NOMO-1 (cell line): ENCODE data around the gene PTBP3.
"Not testable (repeated sequence)": the region's sequence is repeated elsewhere in the genome, so short reads cannot be mapped to it uniquely, and the experiment has no call there.

Source experiments
- DNase-seq, 2 experiments: peaks; one replicate each; lab custom pipeline; 2025; ENCODE audit not compliant: unreplicated experiment in 2 of 2; lab: John Stamatoyannopoulos, UW

PTBP3 gene

DNA sequence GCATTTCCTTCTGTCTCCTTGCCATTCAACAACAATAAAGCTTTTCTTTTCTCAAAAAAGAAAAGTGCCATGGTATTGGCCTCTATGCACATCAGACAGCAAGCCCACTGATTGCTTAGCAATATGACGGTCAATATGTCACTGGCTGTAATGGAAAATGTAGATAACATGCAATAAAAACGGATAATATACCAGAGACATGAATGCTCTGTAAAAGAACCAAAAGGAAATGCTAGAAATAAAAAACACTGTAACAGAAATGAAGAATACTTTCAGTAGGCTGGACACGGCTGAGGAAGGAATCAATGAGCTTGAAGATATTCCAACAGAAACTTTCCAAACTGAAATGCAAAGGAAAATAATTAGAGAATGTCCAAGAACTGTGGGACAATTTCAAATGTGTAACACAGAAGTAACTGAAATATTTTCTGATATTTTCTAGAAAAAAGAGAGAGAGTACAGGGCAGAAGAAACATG, 10.0 kb downstream of the PTBP3 start:
- no peak for DNase-seq

DNA sequence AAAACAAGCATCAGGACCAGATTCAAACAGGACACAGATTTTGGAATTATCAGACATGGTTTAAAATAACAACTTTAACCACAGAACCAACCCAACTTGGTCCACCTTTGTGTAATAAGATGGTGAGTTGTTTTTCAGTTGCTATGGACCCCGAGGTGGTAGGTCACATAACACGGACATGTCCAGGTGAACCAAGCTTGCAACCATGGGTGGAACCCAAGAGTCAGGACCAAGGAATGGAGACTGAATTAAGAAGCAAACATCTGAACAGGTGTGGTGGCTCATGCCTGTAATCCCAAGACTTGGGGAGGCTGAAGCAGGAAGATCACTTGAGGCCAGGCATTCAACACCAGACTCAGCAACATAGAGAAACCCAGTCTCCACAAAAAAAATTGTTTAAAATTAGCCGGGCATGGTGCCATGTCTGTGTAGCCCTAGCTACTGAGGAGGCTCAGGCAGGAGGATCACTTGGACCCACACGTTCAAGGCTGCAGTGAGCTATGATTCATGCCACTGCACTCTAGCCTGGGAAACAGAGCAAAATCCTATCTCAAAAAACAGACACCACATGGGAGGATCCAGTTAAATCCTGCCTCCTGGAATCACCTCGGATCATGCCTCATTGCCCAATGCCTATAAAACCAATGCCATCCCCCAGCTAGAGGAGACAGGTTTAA, 10.6 kb downstream of the PTBP3 start:
- no peak for DNase-seq

DNA sequence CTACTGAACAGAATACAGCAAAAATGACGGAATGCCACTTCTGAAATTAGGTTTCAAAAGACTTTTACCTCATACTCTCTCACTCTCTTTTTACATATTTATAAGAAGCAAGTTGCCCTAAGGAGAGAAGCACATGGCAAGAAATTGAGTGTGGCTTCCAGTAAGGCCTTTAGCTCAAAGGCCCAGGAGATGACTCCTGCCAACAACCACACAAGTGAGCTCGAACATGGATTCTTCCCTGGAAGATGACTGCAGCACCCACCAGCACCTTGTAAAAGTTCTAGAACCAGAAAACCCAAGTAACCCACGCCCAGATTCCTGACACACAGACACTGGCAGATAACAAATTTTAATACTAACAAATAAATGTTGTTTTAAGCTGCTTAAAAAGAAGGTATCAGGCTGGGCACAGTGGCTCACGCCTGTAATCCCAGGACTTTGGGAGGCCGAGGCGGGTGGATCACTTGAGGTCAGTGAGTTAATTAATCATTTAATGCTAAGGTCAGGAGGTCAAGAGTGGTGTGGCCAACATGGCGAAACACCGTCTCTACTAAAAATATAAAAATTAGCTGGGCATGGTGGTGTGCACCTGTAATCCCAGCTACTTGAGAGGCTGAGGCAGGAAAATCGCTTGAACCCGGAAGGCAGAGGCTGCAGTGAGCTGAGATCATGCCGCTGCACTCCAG, 17.0 kb downstream of the PTBP3 start:
- no peak for DNase-seq

DNA sequence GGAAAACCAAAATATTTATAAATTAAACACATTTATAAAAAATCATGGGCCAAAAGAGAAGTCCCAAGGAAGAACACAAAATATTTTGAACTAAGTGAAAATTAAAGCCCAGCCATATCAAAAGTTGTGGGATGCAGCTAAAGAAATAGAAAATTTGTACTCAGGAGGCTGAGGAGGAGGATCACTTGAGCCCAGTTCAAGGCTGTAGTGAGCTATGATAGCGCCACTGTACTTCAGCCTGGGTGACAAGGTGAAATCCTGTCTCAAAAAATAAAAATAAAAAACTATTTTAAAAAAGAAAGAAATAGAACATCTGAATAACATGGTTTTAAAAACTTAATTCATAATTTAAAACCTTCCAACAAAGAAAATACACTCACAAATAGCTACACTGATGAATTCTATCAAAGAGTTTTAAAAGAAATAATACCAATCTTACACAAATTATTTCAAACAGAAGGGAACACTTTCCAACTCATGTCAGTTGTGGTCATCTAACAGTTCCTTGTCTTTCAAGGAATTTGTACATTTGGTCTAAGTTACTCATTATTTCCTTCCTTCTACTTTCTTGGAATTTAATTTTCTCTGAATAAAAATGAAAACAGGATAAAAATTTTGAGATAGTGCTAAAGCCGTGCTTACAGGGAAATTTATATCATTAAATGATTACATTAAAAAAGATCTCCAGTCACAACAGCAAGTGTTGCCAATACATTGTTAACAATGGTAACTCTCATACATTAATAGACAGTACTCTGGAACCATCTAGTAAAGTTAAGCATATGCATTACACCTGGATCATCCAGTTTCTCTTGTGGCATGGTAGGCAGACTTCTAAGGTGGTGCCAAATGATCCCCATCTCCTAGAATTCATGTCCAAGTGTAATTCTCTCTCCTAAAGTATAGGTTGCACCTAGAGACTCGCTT, 17.8 kb downstream of the PTBP3 start:
- no peak for DNase-seq

DNA sequence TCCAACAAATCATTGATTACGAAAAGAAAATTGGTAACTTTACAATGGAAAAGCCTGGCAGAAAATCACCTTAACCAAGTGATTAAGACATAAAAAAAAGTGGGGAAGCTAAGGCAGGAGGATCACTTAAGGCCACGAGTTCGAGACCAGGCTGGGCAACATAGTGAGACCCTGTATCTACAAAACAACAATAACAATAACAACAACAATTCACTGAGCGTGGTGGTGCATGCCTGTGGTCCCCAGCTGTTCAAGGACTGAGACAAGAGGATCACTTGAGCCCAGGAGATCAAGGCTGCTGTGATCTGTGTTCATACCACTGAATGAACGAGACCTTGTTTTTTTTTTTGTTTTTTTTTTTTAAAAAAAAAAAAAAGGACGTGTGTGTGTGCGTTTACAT, 21.3 kb downstream of the PTBP3 start:
- DNase-seq, result no peak

DNA sequence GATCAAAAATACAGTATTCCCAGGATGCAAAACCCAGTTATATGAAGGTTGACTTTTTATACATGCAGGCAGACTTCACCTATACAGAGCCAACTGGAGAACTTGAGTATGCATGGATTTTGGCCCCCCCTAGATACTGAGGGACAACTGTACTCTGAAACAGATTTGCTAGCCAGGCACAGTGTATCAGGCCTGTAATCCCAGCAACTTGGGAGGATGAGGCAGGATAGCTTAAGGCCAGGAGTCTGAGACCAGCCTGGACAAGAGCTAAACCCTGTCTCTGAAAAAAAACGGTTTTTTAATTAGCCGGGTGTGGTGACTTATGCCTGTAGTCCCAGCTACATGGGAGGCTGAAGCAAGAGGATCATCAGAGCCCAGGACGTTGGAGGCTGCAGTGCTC, 21.9 kb downstream of the PTBP3 start:
- no peak for DNase-seq

DNA sequence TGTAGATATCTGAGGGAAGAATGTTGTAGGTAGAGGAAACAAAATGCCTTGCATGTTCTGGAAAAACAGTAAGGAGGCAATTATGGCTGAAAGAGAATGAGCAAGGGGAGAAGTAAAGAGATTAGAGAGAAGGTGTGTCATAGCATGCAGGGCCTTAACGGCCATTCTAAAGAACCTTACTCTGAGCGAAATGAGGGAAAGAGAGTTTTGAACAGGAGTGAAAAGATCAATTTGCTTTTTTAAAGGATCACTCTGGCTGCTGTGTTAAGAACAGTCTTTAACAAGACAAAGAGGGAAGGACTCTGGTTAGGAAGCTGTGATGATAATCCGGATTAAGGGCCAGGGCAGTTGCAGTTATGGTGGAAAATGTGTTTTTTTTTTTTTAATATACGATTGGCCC, 22.6 kb downstream of the PTBP3 start:
- DNase-seq, result no peak

DNA sequence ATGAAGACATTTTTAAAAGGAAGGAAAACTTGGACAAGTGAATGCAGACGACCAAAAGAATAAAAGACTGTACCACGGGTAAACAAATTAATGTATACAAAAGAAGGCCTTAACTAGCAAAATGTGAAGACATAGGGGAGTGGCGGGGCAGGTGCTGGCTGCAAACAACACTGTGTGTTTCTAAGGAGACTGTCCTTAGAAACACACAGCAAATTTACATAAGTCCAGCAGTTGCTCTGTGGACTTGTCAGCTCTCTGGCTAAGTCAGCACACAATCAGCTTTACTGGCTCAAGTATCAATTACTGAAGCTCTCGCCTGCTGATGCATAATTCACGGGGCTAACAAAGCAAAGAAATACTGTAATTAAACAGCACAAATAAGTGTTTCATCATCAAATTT, 24.8 kb downstream of the PTBP3 start:
- DNase-seq, result no peak

DNA sequence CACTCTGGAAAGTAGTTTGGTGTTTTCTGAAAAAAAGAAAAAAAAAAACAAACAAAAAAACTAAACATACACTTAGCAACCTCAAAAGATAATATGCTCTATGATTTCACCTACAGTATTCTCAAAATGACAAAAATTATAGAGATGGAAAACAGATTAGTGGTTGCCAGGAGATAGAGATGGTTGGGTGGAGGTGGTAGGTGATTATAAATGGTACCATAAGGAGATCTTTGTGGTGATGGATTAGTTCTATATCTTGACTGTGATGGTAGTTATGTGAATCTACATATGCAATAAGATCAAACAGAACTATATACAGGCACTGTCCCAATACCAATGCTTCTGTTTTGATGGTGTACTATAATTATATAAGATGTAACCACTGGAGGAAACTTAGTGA, 32.0 kb downstream of the PTBP3 start:
- no peak for DNase-seq

DNA sequence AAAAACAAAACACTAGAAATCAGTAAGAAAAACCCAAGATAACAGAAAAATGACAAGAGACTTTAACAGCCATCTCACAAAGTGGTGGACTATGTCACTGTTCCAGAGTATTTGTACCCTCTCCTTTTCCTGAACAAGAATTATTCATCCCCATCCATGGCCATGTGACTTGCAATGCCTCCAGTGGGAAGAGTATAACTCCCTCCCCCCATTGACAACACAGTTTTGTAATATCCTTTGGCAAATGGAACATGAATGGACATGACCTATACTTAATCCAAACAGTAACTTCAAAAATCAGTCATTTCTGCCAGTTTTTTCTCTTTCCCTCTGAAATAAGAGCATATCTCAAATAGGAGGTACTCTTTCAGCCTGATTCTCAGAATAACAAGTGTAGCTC, 33.9 kb downstream of the PTBP3 start:
- no peak for DNase-seq

DNA sequence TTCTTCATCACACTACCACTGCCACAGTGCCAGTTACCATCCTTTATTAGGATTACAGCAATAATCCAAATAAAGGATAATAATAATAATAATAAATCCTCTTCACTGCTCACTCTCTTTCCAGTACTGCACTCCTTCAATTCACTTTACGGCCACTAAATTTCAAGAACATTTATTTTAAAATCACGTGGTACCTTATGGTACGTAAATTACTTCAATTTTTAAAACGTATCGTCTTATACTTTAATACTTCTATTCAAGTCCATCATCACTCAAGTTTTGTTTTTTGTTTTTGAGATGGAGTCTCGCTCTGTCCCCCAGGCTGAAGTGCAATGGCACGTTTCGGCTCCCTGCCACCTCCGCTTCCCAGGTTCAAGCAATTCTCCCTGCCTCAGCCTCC, 36.5 kb downstream of the PTBP3 start:
- DNase-seq, result no peak

DNA sequence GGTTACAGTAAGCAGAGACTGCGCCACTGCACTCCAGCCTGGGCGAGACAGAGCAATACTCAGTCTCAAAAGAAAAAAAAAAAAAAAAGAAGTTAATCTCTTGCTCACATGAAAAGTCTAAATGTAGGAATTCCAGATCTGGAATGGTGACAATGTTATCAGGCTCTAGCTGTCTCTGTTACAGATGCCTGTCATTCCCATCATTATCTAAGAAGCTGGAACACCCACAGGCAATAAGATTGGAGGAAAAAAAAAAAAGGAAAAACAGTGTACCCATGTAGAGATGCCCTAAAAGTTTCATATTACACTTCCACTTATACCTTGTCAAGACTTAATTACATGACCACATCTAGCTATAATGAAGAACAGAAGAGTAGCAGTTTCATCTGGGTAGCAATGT, 38.2 kb downstream of the PTBP3 start:
- DNase-seq, result no peak

DNA sequence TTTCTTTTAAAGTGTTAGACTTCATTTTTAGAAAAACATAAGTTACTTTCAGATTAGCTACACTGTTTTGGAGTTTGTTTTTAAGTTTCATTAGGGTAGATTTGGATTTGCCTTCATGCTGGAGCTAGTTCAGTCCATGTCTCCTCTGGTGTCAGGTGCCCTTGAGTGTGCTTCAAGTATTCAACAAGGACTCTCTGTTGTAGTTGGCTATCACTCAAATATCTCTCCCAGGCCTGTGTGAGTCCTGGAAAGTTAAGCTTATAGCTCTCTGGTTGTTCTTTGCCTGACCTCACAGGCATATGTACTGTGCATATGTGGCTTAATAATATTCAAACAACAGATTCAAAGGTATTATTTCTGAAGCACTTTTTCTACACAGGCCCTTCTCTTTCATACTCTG, 45.4 kb downstream of the PTBP3 start:
- DNase-seq, result no peak

DNA sequence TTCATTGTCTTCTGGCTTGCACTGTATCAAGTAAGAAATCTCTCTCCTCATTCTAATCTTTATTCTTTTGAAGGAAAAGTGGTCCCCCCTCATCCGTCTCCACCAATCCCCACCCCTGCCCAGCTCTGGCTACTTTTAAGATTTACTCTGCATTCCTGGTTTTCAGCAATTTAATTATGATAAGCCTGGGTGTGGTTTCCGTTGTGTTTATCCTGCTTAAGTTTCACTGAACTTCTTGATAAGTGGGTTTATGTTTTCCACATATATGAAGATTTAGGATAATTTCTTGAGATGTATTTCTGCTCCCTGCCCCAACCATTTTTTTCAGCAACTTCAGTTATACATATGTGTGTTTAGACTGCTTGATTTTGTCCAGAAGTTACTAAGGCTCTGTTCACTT, 46.5 kb downstream of the PTBP3 start:
- no peak for DNase-seq

DNA sequence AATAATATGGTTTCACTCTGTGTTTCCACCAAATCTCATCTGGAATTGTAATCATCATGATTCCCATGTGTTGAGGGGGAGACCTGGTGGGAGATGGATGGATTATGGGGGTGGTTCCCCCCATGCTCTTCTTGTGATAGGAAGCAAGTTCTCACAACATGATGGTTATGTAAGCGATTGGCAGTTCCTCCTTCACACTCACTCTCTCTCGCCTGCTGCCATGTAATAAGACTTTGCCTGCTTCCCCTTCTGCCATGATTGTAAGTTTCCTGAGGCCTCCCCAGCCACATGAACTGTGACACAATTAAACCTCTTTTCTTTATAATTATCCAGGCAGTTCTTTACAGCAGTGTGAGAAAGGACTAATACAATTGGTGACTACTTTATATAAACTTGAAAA, 48.4 kb downstream of the PTBP3 start:
- no peak for DNase-seq

DNA sequence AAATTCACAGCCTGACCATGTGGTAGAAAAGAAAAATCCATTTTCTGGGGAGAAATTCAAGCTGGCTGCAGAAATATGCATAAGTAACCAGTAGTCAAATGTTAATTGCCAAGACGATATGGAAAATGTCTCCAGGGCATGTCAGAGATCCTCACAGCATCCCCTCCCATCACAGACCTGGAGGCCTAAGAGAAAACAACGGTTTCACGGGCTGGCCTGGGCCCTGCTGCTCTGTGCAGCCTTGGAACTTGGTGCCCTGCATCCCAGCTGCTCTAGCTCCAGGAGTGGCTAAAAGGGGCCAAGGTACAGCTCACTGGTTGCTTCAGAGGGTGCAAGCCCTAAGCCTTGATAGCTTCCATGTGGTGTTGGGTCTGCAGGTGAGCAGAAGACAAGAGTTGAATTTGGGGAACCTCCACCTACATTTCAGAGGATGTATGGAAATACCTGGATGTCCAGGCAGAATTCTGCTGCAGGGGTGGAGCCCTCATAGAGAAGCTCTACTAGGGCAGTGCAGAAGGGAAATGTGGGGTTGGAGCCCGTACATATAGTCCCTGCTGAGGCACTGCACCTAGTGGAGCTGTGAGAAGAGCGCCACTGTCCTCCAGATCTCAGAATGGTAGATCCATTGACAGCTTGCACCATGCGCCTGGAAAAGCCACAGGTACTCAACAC, 49.7 kb downstream of the PTBP3 start:
- DNase-seq, result no peak

DNA sequence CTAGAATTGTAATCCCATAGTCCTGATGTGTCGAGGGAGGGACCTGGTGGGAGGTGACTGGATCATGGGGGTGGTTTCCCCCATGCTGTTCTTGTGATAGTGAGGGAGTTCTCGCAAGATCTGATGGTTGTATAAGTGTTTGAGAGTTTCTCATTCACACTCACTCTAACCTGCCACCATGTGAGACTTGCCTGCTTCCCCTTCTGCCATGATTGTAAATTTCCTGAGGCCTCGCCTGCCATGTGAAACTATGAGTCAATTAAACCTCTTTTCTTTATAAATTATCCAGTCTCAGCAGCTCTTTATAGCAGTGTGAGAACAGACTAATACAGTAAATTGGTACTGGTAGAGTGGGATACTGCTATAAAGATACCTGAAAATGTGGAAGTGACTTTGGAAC, 50.6 kb downstream of the PTBP3 start:
- DNase-seq, result not testable (repeated sequence)

DNA sequence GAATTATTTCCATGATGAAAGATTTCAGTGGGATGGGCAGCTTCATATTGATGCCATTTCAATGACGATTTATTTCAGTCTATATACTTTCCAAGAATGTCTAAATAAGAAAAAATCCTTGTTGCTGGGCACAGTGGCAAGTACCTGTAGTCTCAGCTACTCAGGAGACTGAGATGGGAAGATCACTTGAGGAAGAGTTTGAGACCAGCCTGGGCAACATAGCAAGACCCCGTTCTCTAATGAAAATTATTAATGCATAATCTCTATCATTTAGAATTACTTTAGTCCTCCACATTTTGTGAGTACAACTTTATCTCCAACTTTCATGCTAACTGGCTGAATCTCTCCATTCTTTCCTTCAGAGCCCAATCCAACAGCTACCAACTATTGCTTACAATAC, 52.5 kb downstream of the PTBP3 start:
- no peak for DNase-seq

DNA sequence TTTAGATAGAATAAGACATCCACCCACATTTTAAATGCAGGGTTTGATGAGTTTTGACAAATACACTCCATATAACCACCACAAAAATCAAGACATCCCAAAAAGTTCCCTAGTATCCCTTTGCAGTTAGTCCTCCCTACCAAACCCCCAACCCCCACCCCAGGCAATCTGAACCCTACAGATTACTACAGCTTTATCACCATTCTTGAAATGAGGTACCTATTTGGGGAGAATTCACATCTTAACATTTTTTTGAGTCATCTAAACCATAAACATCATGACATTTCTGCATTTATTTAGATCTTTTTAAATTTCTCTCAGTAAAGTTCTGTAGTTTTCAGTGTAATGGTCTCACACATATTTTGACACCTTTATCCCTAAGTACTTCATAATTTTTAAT, 53.9 kb downstream of the PTBP3 start:
- DNase-seq, result no peak

DNA sequence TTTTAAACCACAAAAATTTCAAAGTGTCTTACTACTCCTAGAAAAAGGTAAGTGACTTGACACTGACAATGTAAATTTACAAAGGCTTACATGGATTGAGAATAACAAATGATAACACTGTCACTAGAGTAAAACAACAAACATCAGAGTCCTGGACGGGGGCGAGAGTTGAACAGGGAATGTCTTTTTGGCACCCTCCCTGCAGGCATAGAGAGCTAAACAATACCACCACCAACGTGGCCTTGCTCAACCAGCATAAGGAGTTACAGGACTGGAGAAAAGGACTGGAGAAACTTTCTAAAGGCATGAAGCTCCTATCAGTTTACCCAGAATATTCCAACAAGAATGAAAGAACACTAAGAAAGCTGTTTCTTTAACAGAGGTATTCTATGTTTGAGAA, 55.3 kb downstream of the PTBP3 start:
- no peak for DNase-seq

DNA sequence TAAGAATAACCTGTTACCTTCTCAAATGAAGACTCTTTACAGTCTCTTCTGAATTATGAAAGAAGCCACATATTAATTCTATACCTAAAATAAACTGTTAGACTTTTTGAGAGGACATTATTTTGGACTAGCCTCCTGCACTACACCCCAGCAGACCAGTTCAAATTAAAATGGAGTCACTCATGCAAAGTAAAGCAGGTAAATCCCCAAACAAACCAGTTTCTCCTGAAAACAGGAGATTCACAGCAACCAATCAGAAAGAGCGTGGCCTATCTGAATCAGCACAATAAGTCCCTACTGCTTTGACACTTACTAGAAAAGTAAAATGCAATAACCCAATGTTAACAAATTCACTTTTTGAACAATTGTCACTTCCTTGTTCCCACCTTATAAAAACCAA, 58.8 kb downstream of the PTBP3 start:
- DNase-seq, result no peak
